Left cardiac atrium (tissue), 2 donors: ENCODE data around the gene CDK15. TPM values are rescaled to one million over a fixed set of nuclear protein-coding genes. Genes with fewer than 3 reads are reported as not detected.

ENCODE experiments used
- total RNA-seq, 2 donors: library from RNA; stranded (reverse); fragmentation: NEBNext Ultra II Directional; extraction: Animal tissue kit (Norgen Biotek cat#: 25700); gene quantifications; one replicate each; pipeline ENCODE4 v1.2.1, GENCODE V29; 2021
- donor health status: DM: no; HTN: yes; CAD: no; lungs with severe emphysema.
- donor health status: DM: yes; HTN: yes; CAD: no.

The CDK15 gene
- total RNA-seq, 2 donors from 2014 or later, result 0.44 to 1.0 TPM

Other genes with a start within 250 kb of the CDK15 start
- gene TMEM237, start 163.0 kb upstream of the CDK15 start, total RNA-seq, result 10 to 100 TPM; 14.3 to 14.8 TPM
- under 1 TPM in 1 of 2 donors, not detected in 1; 0.10 TPM for gene MPP4, start 107.9 kb upstream of the CDK15 start, total RNA-seq
- 10 to 100 TPM; 28.1 to 37.9 TPM for gene ALS2, start 25.6 kb upstream of the CDK15 start, total RNA-seq
- 10 to 100 TPM; 12.2 to 18.9 TPM for gene FZD7, start 227.3 kb downstream of the CDK15 start, total RNA-seq